ENCODE data around the gene LRG1. TPM values are rescaled to one million over a fixed set of nuclear protein-coding genes. Genes with fewer than 3 reads are reported as not detected.

LRG1 gene
- total RNA-seq, 8 experiments from 2014 or later = 0.07 to 0.63 (median 0.22) TPM

GRCh38 chr19:4495471-4495870 lies 44.4 kb downstream of the LRG1 start:
- Histone ChIP-seq H3K4me3 (no peak overlapping the region), H3K27ac (no peak overlapping the region), H3K4me1 (replicated peaks in 1 of 2) (no peaks in the 10 kb centered on the region)
- ATAC-seq (replicated peaks in 6 of 8) = peak in 5 of 8 experiments; percentile 14 to 36 (median 29)
- WGBS, 10 experiments = no CpG with 5 or more reads among the region's 12 CpGs
- in situ Hi-C loops (cut with MboI; ENCODE audit: low pct_unique_long_range_greater_than_20kb in 2 of 9, low sequenced_read_pairs in 9 of 9, unreplicated experiment in 9 of 9) = no loop called here

- H3K4me3 ChIP-seq = no peak overlapping the region
- in situ Hi-C loops (cut with MboI; ENCODE audit: low pct_unique_long_range_greater_than_20kb in 2 of 9, low sequenced_read_pairs in 9 of 9, unreplicated experiment in 9 of 9) = no loop called here
Measured at GRCh38 chr19:4494691-4495064, 45.2 kb downstream of the LRG1 start.

GRCh38 chr19:4493929-4494690 lies 45.7 kb downstream of the LRG1 start:
- Histone ChIP-seq H3K4me1 (replicated peaks in 1 of 2) (no peaks in the 10 kb centered on the region), H3K4me3 (no peak overlapping the region), H3K27ac (no peak overlapping the region)
- in situ Hi-C loops (cut with MboI; ENCODE audit: low pct_unique_long_range_greater_than_20kb in 2 of 9, low sequenced_read_pairs in 9 of 9, unreplicated experiment in 9 of 9) = no loop called here
- 90 to 99% (median 94%) methylated on average over 6 to 24 of the region's 61 CpGs; no CpG with 5 or more reads in 6 of the 10 experiments for WGBS, 10 experiments
- no peak for ATAC-seq (replicated peaks in 6 of 8)

More at GRCh38 chr19:4494691-4495064, 45.2 kb downstream of the LRG1 start:
- WGBS, 10 experiments = 90 to 100% (median 98%) methylated on average over 1 to 5 of the region's 8 CpGs; no CpG with 5 or more reads in 6 of the 10 experiments
- no peak for ATAC-seq (replicated peaks in 6 of 8)
- H3K27ac ChIP-seq = no peak overlapping the region
- no peaks in the 10 kb centered on the region for H3K4me1 ChIP-seq (replicated peaks in 1 of 2)

GRCh38 chr19:4493104-4493928 lies 46.5 kb downstream of the LRG1 start:
- in situ Hi-C loops (cut with MboI; ENCODE audit: low pct_unique_long_range_greater_than_20kb in 2 of 9, low sequenced_read_pairs in 9 of 9, unreplicated experiment in 9 of 9) = no loop called here
- Histone ChIP-seq H3K4me1 (replicated peaks in 1 of 2) (no peaks in the 10 kb centered on the region), H3K27ac (no peak overlapping the region), H3K4me3 (no peak overlapping the region)
- no peak for ATAC-seq (replicated peaks in 6 of 8)
- WGBS, 10 experiments = 95 to 100% (median 100%) methylated on average over 1 to 9 of the region's 41 CpGs; no CpG with 5 or more reads in 5 of the 10 experiments

- in situ Hi-C loops (cut with MboI; ENCODE audit: low pct_unique_long_range_greater_than_20kb in 2 of 9, low sequenced_read_pairs in 9 of 9, unreplicated experiment in 9 of 9) = no loop called here
- Histone ChIP-seq H3K27ac (no peak overlapping the region), H3K4me1 (replicated peaks in 1 of 2) (no peaks in the 10 kb centered on the region), H3K4me3 (no peak overlapping the region)
- ATAC-seq (replicated peaks in 6 of 8) = no peak
- WGBS, 10 experiments = 100% methylated on average over 1 to 3 of the region's 3 CpGs; no CpG with 5 or more reads in 6 of the 10 experiments
Measured at GRCh38 chr19:4492337-4493103, 47.3 kb downstream of the LRG1 start.

GRCh38 chr19:4491446-4491845 lies 48.4 kb downstream of the LRG1 start:
- Histone ChIP-seq H3K4me3 (no peak overlapping the region), H3K4me1 (replicated peaks in 1 of 2) (no peaks in the 10 kb centered on the region), H3K27ac (no peak overlapping the region)
- ATAC-seq (replicated peaks in 6 of 8) = no peak
- in situ Hi-C loops (cut with MboI; ENCODE audit: low pct_unique_long_range_greater_than_20kb in 2 of 9, low sequenced_read_pairs in 9 of 9, unreplicated experiment in 9 of 9) = no loop called here
- WGBS, 10 experiments = 100% methylated on average over 1 of the region's 21 CpGs; no CpG with 5 or more reads in 9 of the 10 experiments

GRCh38 chr19:4488496-4488895 lies 51.3 kb downstream of the LRG1 start:
- in situ Hi-C loops (cut with MboI; ENCODE audit: low pct_unique_long_range_greater_than_20kb in 2 of 9, low sequenced_read_pairs in 9 of 9, unreplicated experiment in 9 of 9) = no loop called here
- no peak overlapping the region for H3K27ac ChIP-seq
- no peak overlapping the region for H3K4me3 ChIP-seq
- no peaks in the 10 kb centered on the region for H3K4me1 ChIP-seq (replicated peaks in 1 of 2)
- no peak for ATAC-seq (replicated peaks in 6 of 8)
- 96 to 100% (median 100%) methylated on average over 1 to 13 of the region's 29 CpGs; no CpG with 5 or more reads in 6 of the 10 experiments for WGBS, 10 experiments

- H3K4me3 ChIP-seq = no peak overlapping the region
- no peak for ATAC-seq (replicated peaks in 6 of 8)
- H3K4me1 ChIP-seq (replicated peaks in 1 of 2) = no peaks in the 10 kb centered on the region
- 87 to 100% (median 100%) methylated on average over 1 to 7 of the region's 11 CpGs; no CpG with 5 or more reads in 4 of the 10 experiments for WGBS, 10 experiments
- in situ Hi-C loops (cut with MboI; ENCODE audit: low pct_unique_long_range_greater_than_20kb in 2 of 9, low sequenced_read_pairs in 9 of 9, unreplicated experiment in 9 of 9) = no loop called here
- no peak overlapping the region for H3K27ac ChIP-seq
Measured at GRCh38 chr19:4487572-4487971, 52.3 kb downstream of the LRG1 start.

Other genes with a start within 250 kb of the LRG1 start
- gene TMIGD2, start 237.6 kb downstream of the LRG1 start, total RNA-seq = 1 to 10 TPM in 1 of 8 experiments, under 1 TPM in 4, not detected in 3; 0.29 to 1.2 (median 0.43) TPM
- gene FSD1, start 235.4 kb downstream of the LRG1 start, total RNA-seq = 10 to 100 TPM in 5 of 8 experiments, 1 to 10 TPM in 2, not detected in 1; 5.0 to 43.4 (median 37.2) TPM
- 1 to 10 TPM; 2.2 to 7.5 (median 4.6) TPM for gene STAP2, start 201.2 kb downstream of the LRG1 start, total RNA-seq
- gene MPND, start 196.5 kb downstream of the LRG1 start, total RNA-seq = 10 to 100 TPM in 6 of 8 experiments, 1 to 10 TPM in 2; 4.1 to 20.0 (median 13.2) TPM
- 10 to 100 TPM; 24.6 to 62.9 (median 40.6) TPM for gene SH3GL1, start 139.5 kb downstream of the LRG1 start, total RNA-seq
- gene CHAF1A, start 137.4 kb downstream of the LRG1 start, total RNA-seq = 10 to 100 TPM in 3 of 8 experiments, 1 to 10 TPM in 5; 2.3 to 36.2 (median 3.1) TPM
- 10 to 100 TPM; 56.8 to 93.5 (median 74.0) TPM for gene UBXN6, start 82.2 kb downstream of the LRG1 start, total RNA-seq
- 10 to 100 TPM; 29.2 to 87.0 (median 59.0) TPM for gene HDGFL2, start 67.7 kb downstream of the LRG1 start, total RNA-seq
- gene PLIN4, start 21.6 kb downstream of the LRG1 start, total RNA-seq = 1 to 10 TPM in 2 of 8 experiments, under 1 TPM in 6; 0.11 to 1.1 (median 0.50) TPM
- gene PLIN5, start 4.8 kb downstream of the LRG1 start, total RNA-seq = 1 to 10 TPM in 3 of 8 experiments, under 1 TPM in 5; 0.36 to 2.6 (median 0.64) TPM
- 10 to 100 TPM in 4 of 8 experiments, 1 to 10 TPM in 3, under 1 TPM in 1; 0.56 to 35.1 (median 13.7) TPM for gene SEMA6B, start 19.6 kb upstream of the LRG1 start, total RNA-seq
- 1 to 10 TPM in 7 of 8 experiments, under 1 TPM in 1; 0.61 to 5.7 (median 2.6) TPM for gene TNFAIP8L1, start 99.5 kb upstream of the LRG1 start, total RNA-seq
- 100 to 1,000 TPM in 1 of 8 experiments, 10 to 100 TPM in 7; 46.4 to 111 (median 69.0) TPM for gene MYDGF, start 130.3 kb upstream of the LRG1 start, total RNA-seq
- 10 to 100 TPM; 12.5 to 49.3 (median 21.2) TPM for gene DPP9, start 183.8 kb upstream of the LRG1 start, total RNA-seq